Skin epidermis (tissue), 12 donors: ENCODE data around the gene LRRC10B.

Source experiments
- H3K27ac ChIP-seq, 21 experiments: fragments of 200-600 bp; sonication (generic) in 11 of 21; one replicate each; pipeline ENCODE4 v1.5.0; 2020; ENCODE audit warnings: mild to moderate bottlenecking in 3 of 21, inconsistent platforms in 2 of 21, moderate library complexity in 2 of 21
- H3K4me3 ChIP-seq, 7 experiments: fragments of 200-600 bp; sonication (generic) in 2 of 7; one replicate each; pipeline ENCODE4 v1.5.0; 2020; ENCODE audit warnings: inconsistent platforms in 2 of 7, mild to moderate bottlenecking in 2 of 7, moderate library complexity in 1 of 7

LRRC10B gene

GRCh38 chr11:61524963-61525587 lies 16.5 kb downstream of the LRRC10B start:
- H3K4me3 ChIP-seq, result no peak overlapping the region
- H3K27ac ChIP-seq, result no peak overlapping the region

- H3K4me3 ChIP-seq, result no peak overlapping the region
- H3K27ac ChIP-seq, result no peak overlapping the region
These were observed 17.7 kb downstream of the LRRC10B start for GRCh38 chr11:61526229-61526628.

GRCh38 chr11:61526956-61527731 lies 18.6 kb downstream of the LRRC10B start:
- no peak overlapping the region for H3K4me3 ChIP-seq
- H3K27ac ChIP-seq, result no peak overlapping the region

GRCh38 chr11:61528114-61528513 lies 19.6 kb downstream of the LRRC10B start:
- H3K27ac ChIP-seq, result no peak overlapping the region
- no peak overlapping the region for H3K4me3 ChIP-seq

GRCh38 chr11:61529537-61530225 lies 21.1 kb downstream of the LRRC10B start:
- Histone ChIP-seq H3K4me3 (no peak overlapping the region), H3K27ac (no peak overlapping the region)

GRCh38 chr11:61531044-61531443 lies 22.5 kb downstream of the LRRC10B start:
- no peak overlapping the region for H3K4me3 ChIP-seq
- H3K27ac ChIP-seq, result no peak overlapping the region

- no peak overlapping the region for H3K27ac ChIP-seq
- no peak overlapping the region for H3K4me3 ChIP-seq
These were observed 23.8 kb downstream of the LRRC10B start for GRCh38 chr11:61532134-61533038.

- Histone ChIP-seq H3K4me3 (no peak overlapping the region), H3K27ac (no peak overlapping the region)
These were observed 24.5 kb downstream of the LRRC10B start for GRCh38 chr11:61533039-61533375.

GRCh38 chr11:61533401-61533800 lies 24.9 kb downstream of the LRRC10B start:
- no peak overlapping the region for H3K4me3 ChIP-seq
- H3K27ac ChIP-seq, result no peak overlapping the region

GRCh38 chr11:61534025-61534932 lies 25.7 kb downstream of the LRRC10B start:
- Histone ChIP-seq H3K4me3 (no peak overlapping the region), H3K27ac (no peak overlapping the region)

GRCh38 chr11:61534933-61535839 lies 26.6 kb downstream of the LRRC10B start:
- no peak overlapping the region for H3K4me3 ChIP-seq
- no peak overlapping the region for H3K27ac ChIP-seq

- Histone ChIP-seq H3K27ac (no peak overlapping the region), H3K4me3 (no peak overlapping the region)
These were observed 27.6 kb downstream of the LRRC10B start for GRCh38 chr11:61535998-61536675.

GRCh38 chr11:61536676-61537270 lies 28.2 kb downstream of the LRRC10B start:
- Histone ChIP-seq H3K4me3 (no peak overlapping the region), H3K27ac (no peak overlapping the region)

GRCh38 chr11:61537326-61537725 lies 28.8 kb downstream of the LRRC10B start:
- Histone ChIP-seq H3K27ac (no peak overlapping the region), H3K4me3 (no peak overlapping the region)

GRCh38 chr11:61538636-61538961 lies 30.1 kb downstream of the LRRC10B start:
- Histone ChIP-seq H3K4me3 (no peak overlapping the region), H3K27ac (no peak overlapping the region)

GRCh38 chr11:61539006-61539405 lies 30.5 kb downstream of the LRRC10B start:
- Histone ChIP-seq H3K4me3 (no peak overlapping the region), H3K27ac (no peak overlapping the region)

- Histone ChIP-seq H3K27ac (no peak overlapping the region), H3K4me3 (no peak overlapping the region)
These were observed 31.3 kb downstream of the LRRC10B start for GRCh38 chr11:61539831-61540357.
